ENCODE data around the gene PRDM15.

The PRDM15 gene

DNA sequence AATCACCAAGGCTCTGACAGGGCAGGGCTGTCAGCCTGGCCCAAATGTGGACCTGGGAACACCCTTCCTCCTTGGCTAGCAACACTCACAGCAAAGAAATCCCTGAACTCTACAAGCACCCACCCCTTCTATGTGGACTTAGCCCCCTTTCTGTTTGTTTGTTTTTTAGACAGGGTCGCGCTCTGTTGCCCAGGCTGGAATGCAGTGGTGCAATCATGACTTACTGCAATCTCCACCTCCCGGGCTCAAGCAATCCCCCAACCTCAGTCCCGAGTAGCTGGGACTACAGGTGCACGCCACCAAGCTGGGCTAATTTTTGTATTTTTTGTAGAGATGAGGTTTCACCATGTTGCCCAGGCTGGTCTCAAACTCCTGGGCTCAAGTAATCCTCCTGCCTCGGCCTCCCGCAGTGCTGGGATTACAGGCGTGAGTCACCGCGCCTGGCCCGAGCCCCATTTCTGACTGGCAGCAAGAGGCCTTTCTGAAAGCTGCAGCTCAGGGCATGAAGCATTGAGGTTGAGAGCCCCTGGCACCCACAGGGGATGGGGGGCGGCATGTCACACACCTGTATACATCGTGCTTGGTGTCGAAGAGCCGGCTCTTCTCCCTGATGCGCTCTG is 128.5 kb downstream of the PRDM15 start:
- Histone ChIP-seq H3K27ac (no peak overlapping the region), H3K4me3 (ENCODE audit: low read depth, low read length) (no peak overlapping the region), H3K27me3 (ENCODE audit: insufficient read depth, low read depth, severe bottlenecking) (no peaks in the 10 kb centered on the region), H3K36me3 (peaks cover 21% of the 10 kb centered on the region), H3K9me3 (ENCODE audit: severe bottlenecking) (no peaks in the 10 kb centered on the region)
- no peak for TF ChIP-seq CTCF (IDR thresholded peaks at IDR 0.05; ENCODE audit: low read depth, low read length)
- no peak for DNase-seq

DNA sequence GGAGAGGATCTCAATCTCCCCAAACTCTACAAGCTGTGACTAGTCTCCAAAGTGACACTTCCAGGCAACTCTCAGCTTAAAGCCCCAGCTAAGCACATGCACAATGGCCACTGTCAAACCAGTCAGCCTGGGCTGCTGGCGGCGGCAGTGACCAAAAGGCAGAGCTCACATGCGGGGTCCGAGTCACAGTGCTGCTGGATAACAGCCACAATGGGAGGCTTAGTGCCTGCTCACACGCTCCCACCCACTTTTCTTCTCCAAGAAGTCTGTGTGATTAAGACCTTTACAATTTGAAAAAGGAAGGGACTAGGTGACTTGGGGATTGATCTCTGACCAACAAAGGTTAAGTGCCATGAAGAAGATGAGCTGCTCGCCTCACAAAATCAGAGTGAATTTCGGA is 129.1 kb downstream of the PRDM15 start:
- no peak for DNase-seq
- TF ChIP-seq CTCF (IDR thresholded peaks at IDR 0.05; ENCODE audit: low read depth, low read length): no peak
- H3K9me3 ChIP-seq (ENCODE audit: severe bottlenecking): no peaks in the 10 kb centered on the region
- no peak overlapping the region for H3K4me3 ChIP-seq (ENCODE audit: low read depth, low read length)
- H3K27me3 ChIP-seq (ENCODE audit: insufficient read depth, low read depth, severe bottlenecking): no peaks in the 10 kb centered on the region
- peaks cover 25% of the 10 kb centered on the region for H3K36me3 ChIP-seq
- no peak overlapping the region for H3K27ac ChIP-seq

GRCh38 chr21:41749286-41749685 is 129.9 kb downstream of the PRDM15 start:
- DNase-seq: no peak
- H3K27ac ChIP-seq: no peak overlapping the region
- no peak for TF ChIP-seq CTCF (IDR thresholded peaks at IDR 0.05; ENCODE audit: low read depth, low read length)
- H3K27me3 ChIP-seq (ENCODE audit: insufficient read depth, low read depth, severe bottlenecking): no peaks in the 10 kb centered on the region
- H3K36me3 ChIP-seq: peaks cover 26% of the 10 kb centered on the region
- no peaks in the 10 kb centered on the region for H3K9me3 ChIP-seq (ENCODE audit: severe bottlenecking)
- no peak overlapping the region for H3K4me3 ChIP-seq (ENCODE audit: low read depth, low read length)
